Karpas-422 (cell line): ENCODE results near the gene DUSP1. TPM values are rescaled to one million over a fixed set of nuclear protein-coding genes. Genes with fewer than 3 reads are reported as not detected.
A peak's percentile ranks its signal among the peaks of the same experiment; 100 is the strongest.

Experiments
- DNase-seq: peaks from one replicate; pipeline ENCODE4 v3.0.0-alpha.2; 2015
- H2AFZ ChIP-seq: fragments of 200-600 bp; sonication (generic); 2 replicates; pipeline ENCODE4 v1.6.1; 2014; ENCODE audit warnings: antibody characterized with exemption, low read length, mixed read lengths
- H3K27ac ChIP-seq: fragments of 200-600 bp; sonication (generic); 2 replicates; pipeline ENCODE4 v1.5.1; 2014; ENCODE audit warnings: mild to moderate bottlenecking, low read length, moderate library complexity
- H3K27me3 ChIP-seq: fragments of 200-600 bp; sonication (generic); 2 replicates; pipeline ENCODE4 v1.6.1; 2014; ENCODE audit warnings: low read length, mixed read lengths
- H3K36me3 ChIP-seq: fragments of 200-600 bp; sonication (generic); 2 replicates; pipeline ENCODE4 v1.6.1; 2014; ENCODE audit warnings: low read length, mixed read lengths; ENCODE audit not compliant: insufficient read depth
- H3K4me1 ChIP-seq: fragments of 200-600 bp; sonication (generic); 2 replicates; pipeline ENCODE4 v1.6.1; 2014; ENCODE audit warnings: mild to moderate bottlenecking, low read length, mixed read lengths
- H3K4me2 ChIP-seq: fragments of 200-600 bp; sonication (generic); 2 replicates; pipeline ENCODE4 v1.6.1; 2014; ENCODE audit warnings: low read length, low read depth, mild to moderate bottlenecking; ENCODE audit not compliant: poor library complexity, severe bottlenecking
- H3K4me3 ChIP-seq: fragments of 200-600 bp; sonication (generic); 2 replicates; pipeline ENCODE4 v1.5.1; 2014; ENCODE audit warnings: mild to moderate bottlenecking, antibody characterized with exemption, low read length, mixed read lengths
- H3K79me2 ChIP-seq: fragments of 200-600 bp; sonication (generic); 2 replicates; pipeline ENCODE4 v1.6.1; 2014; ENCODE audit warnings: mild to moderate bottlenecking, low read length, mixed read lengths
- H3K9ac ChIP-seq: fragments of 200-600 bp; sonication (generic); 2 replicates; pipeline ENCODE4 v1.6.0; 2014; ENCODE audit warnings: low read length
- H3K9me2 ChIP-seq: fragments of 200-600 bp; sonication (generic), shearing (Covaris generic); replicated peaks from 2 replicates; pipeline ENCODE4 v1.6.0; 2014; ENCODE audit warnings: mild to moderate bottlenecking, low read length, moderate library complexity; ENCODE audit not compliant: insufficient read depth
- H3K9me3 ChIP-seq: fragments of 300-700, 200-600 bp; sonication (generic); 2 replicates; pipeline ENCODE4 v1.6.1; 2014; ENCODE audit warnings: low read length, mixed read lengths
- H4K20me1 ChIP-seq: fragments of 200-600 bp; sonication (generic); 2 replicates; pipeline ENCODE4 v1.6.1; 2014; ENCODE audit warnings: mild to moderate bottlenecking, antibody characterized with exemption, low read length, low read depth; ENCODE audit not compliant: insufficient read depth
- total RNA-seq: library from RNA; depleted of rRNA; stranded (reverse); fragments of >200 nt; shearing (Covaris generic); gene quantifications from 2 replicates; pipeline ENCODE4 v1.2.3, GENCODE V29; 2014; ENCODE audit warnings: low replicate concordance

DUSP1 gene
- total RNA-seq, 1 experiment from 2014 or later = 10.5 TPM

GRCh38 chr5:172769616-172770373 lies 1.2 kb downstream of the DUSP1 start:
- Histone ChIP-seq H4K20me1 (peaks cover 3% of the 10 kb centered on the region; the same call in 1 of the 2 replicates), H3K27me3 (no peaks in the 10 kb centered on the region), H3K27ac (peak overlapping the region; percentile 65), H3K4me3 (peak overlapping the region; percentile 96), H3K79me2 (peaks cover 4% of the 10 kb centered on the region; the same call in 1 of the 2 replicates), H3K9ac (peak overlapping the region; percentile 96), H3K9me3 (no peaks in the 10 kb centered on the region), H3K36me3 (no peaks in the 10 kb centered on the region), H3K4me1 (peaks cover 35% of the 10 kb centered on the region), H2AFZ (peak overlapping the region; percentile 99; the same call in 1 of the 2 replicates), H3K9me2 (no peaks in the 10 kb centered on the region), H3K4me2 (peak overlapping the region; percentile 100)
- DNase-seq = peak; percentile 81

- no peaks in the 10 kb centered on the region for H3K9me3 ChIP-seq
- H3K27me3 ChIP-seq = no peaks in the 10 kb centered on the region
- H3K9ac ChIP-seq = peak overlapping the region; percentile 96; the same call in 1 of the 2 replicates
- H3K27ac ChIP-seq = no peak overlapping the region
- peak overlapping the region; percentile 96 for H3K4me3 ChIP-seq
- no peak for DNase-seq
- no peaks in the 10 kb centered on the region for H3K36me3 ChIP-seq
- H3K4me2 ChIP-seq = peak overlapping the region; percentile 100
- peaks cover 4% of the 10 kb centered on the region; the same call in 1 of the 2 replicates for H3K79me2 ChIP-seq
- H3K4me1 ChIP-seq = peaks cover 39% of the 10 kb centered on the region
- H4K20me1 ChIP-seq = peaks cover 3% of the 10 kb centered on the region; the same call in 1 of the 2 replicates
- no peaks in the 10 kb centered on the region for H3K9me2 ChIP-seq
- H2AFZ ChIP-seq = no peak overlapping the region
These were observed 1.7 kb downstream of the DUSP1 start for GRCh38 chr5:172769342-172769615.

- Histone ChIP-seq H3K9me2 (no peaks in the 10 kb centered on the region), H3K4me1 (peaks cover 39% of the 10 kb centered on the region), H3K27ac (no peak overlapping the region), H3K36me3 (no peaks in the 10 kb centered on the region), H3K9ac (no peak overlapping the region), H3K27me3 (no peaks in the 10 kb centered on the region), H3K9me3 (no peaks in the 10 kb centered on the region), H3K4me3 (no peak overlapping the region), H3K4me2 (no peak overlapping the region), H4K20me1 (peaks cover 3% of the 10 kb centered on the region; the same call in 1 of the 2 replicates), H3K79me2 (peaks cover 4% of the 10 kb centered on the region; the same call in 1 of the 2 replicates), H2AFZ (no peak overlapping the region)
- no peak for DNase-seq
These were observed 2.2 kb downstream of the DUSP1 start for GRCh38 chr5:172768573-172769341.

GRCh38 chr5:172768098-172768572 lies 2.9 kb downstream of the DUSP1 start:
- Histone ChIP-seq H3K27ac (no peak overlapping the region), H3K4me1 (peaks cover 39% of the 10 kb centered on the region), H3K4me2 (no peak overlapping the region), H3K27me3 (no peaks in the 10 kb centered on the region), H3K36me3 (no peaks in the 10 kb centered on the region), H3K79me2 (peaks cover 4% of the 10 kb centered on the region; the same call in 1 of the 2 replicates), H3K9me3 (no peaks in the 10 kb centered on the region), H4K20me1 (peaks cover 3% of the 10 kb centered on the region; the same call in 1 of the 2 replicates), H2AFZ (no peak overlapping the region), H3K9me2 (no peaks in the 10 kb centered on the region), H3K9ac (no peak overlapping the region), H3K4me3 (no peak overlapping the region)
- no peak for DNase-seq

- Histone ChIP-seq H3K4me1 (peaks cover 27% of the 10 kb centered on the region), H3K27ac (no peak overlapping the region), H3K9ac (no peak overlapping the region), H4K20me1 (peaks cover 3% of the 10 kb centered on the region; the same call in 1 of the 2 replicates), H2AFZ (no peak overlapping the region), H3K36me3 (no peaks in the 10 kb centered on the region), H3K27me3 (no peaks in the 10 kb centered on the region), H3K4me3 (no peak overlapping the region), H3K79me2 (peaks cover 4% of the 10 kb centered on the region; the same call in 1 of the 2 replicates), H3K9me2 (no peaks in the 10 kb centered on the region), H3K9me3 (no peaks in the 10 kb centered on the region), H3K4me2 (no peak overlapping the region)
- DNase-seq = no peak
These were observed 4.5 kb downstream of the DUSP1 start for GRCh38 chr5:172766287-172767108.

GRCh38 chr5:172765766-172766286 lies 5.2 kb downstream of the DUSP1 start:
- peak; percentile 54 for DNase-seq
- H4K20me1 ChIP-seq = peaks cover 3% of the 10 kb centered on the region; the same call in 1 of the 2 replicates
- H2AFZ ChIP-seq = 0 out of 2 replicates have a peak overlapping the region, but pooled peaks have one; percentile 34
- H3K27me3 ChIP-seq = no peaks in the 10 kb centered on the region
- H3K79me2 ChIP-seq = peaks cover 4% of the 10 kb centered on the region; the same call in 1 of the 2 replicates
- H3K4me1 ChIP-seq = peaks cover 24% of the 10 kb centered on the region
- H3K4me2 ChIP-seq = peak overlapping the region; percentile 77
- H3K27ac ChIP-seq = no peak overlapping the region
- peak overlapping the region; percentile 19; the same call in 1 of the 2 replicates for H3K9ac ChIP-seq
- no peaks in the 10 kb centered on the region for H3K9me2 ChIP-seq
- H3K9me3 ChIP-seq = no peaks in the 10 kb centered on the region
- no peaks in the 10 kb centered on the region for H3K36me3 ChIP-seq
- peak overlapping the region; percentile 69; the same call in 1 of the 2 replicates for H3K4me3 ChIP-seq

- no peaks in the 10 kb centered on the region for H3K9me3 ChIP-seq
- peaks cover 2% of the 10 kb centered on the region; the same call in 1 of the 2 replicates for H3K79me2 ChIP-seq
- peak; percentile 98 for DNase-seq
- H3K4me3 ChIP-seq = peak overlapping the region; percentile 69
- no peaks in the 10 kb centered on the region for H3K9me2 ChIP-seq
- H3K9ac ChIP-seq = peak overlapping the region; percentile 69
- no peaks in the 10 kb centered on the region for H3K27me3 ChIP-seq
- H3K27ac ChIP-seq = no peak overlapping the region
- peaks cover 21% of the 10 kb centered on the region for H3K4me1 ChIP-seq
- no peaks in the 10 kb centered on the region for H3K36me3 ChIP-seq
- peaks cover 3% of the 10 kb centered on the region; the same call in 1 of the 2 replicates for H4K20me1 ChIP-seq
- H3K4me2 ChIP-seq = peak overlapping the region; percentile 77
- peak overlapping the region; percentile 87 for H2AFZ ChIP-seq
These were observed 5.9 kb downstream of the DUSP1 start for GRCh38 chr5:172764861-172765765.
